ENCODE data around the gene MAP3K14. TPM values are rescaled to one million over a fixed set of nuclear protein-coding genes. Genes with fewer than 3 reads are reported as not detected.

The MAP3K14 gene
- polyA plus RNA-seq (2012; ENCODE audit: insufficient read depth, insufficient read length, low read depth): 5.5 TPM

DNA sequence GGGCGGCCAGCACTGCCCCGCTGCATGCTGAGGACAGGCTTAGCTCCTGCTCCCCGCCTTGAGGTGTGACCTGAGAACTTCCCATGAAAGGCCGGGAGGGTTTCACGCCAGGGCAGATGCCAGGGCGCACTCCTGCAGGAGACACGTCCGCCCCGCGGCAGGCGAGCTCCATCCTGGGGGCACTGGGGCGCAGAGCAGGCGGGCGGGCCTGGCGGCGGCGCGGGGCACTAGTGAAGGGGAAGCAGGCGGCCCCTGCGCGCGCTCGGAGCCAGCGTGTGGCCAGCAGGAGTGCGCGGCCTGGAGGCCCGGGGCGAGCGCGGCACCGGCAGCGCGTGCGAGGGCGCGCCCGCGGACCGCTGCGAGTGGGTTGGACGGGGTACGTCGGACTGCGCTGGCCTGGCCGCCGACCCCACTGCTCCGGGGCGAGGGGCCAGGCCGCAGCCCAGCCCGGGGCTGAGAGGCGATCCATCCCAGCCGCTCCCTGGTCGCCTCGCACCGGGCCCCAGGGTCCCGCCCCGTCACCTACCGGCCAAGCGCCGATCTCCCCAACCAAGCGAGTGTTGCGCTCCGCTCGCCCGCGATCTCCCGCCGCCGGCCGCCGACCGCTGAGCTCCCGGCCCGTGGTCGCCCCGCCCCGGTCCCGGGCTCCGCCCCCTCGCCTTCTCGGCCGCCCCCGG lies at the start of gene MAP3K14:
MAP3K14 (minus strand) TSS at position 587 of the 677 bp plus-strand sequence. CDS start 26,275 bp downstream, outside the sequence.
- H3K4me1 ChIP-seq: peaks cover 18% of the 10 kb centered on the region
- peak; percentile 81 for DNase-seq
- TF ChIP-seq CTCF (IDR thresholded peaks at IDR 0.05; ENCODE audit: low read depth, low read length): no peak
- H3K9me3 ChIP-seq: no peaks in the 10 kb centered on the region
- no peaks in the 10 kb centered on the region for H3K36me3 ChIP-seq
- no peaks in the 10 kb centered on the region for H3K27me3 ChIP-seq
- peak within 1 kb of the TSS; percentile 84 for H3K4me3 ChIP-seq (ENCODE audit: low read depth, low read length)

DNA sequence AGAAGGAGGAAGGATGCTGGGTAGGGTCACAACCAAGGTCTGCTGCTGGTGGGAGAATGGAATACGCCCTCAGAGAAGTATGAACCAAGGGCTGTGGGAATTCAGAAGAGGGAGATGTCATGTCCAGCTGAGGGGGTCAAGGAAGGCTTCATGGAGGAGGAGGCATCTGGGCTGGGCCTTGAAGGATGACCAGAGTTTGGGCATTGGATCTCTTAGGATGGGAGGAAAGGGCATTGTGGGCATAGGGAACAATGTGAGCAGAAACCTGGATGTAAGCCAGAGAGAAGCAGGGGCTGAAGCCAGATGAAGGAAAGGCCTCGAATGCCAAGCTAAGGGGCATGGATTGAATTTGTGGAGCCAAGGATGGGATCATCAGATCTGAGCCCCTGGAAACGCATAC lies 49.2 kb upstream of the MAP3K14 start:
- H3K4me3 ChIP-seq (ENCODE audit: low read depth, low read length): no peak overlapping the region
- H3K4me1 ChIP-seq: peaks cover 6% of the 10 kb centered on the region
- no peaks in the 10 kb centered on the region for H3K9me3 ChIP-seq
- no peak for DNase-seq
- no peaks in the 10 kb centered on the region for H3K36me3 ChIP-seq
- H3K27me3 ChIP-seq: no peaks in the 10 kb centered on the region
- no peak for TF ChIP-seq CTCF (IDR thresholded peaks at IDR 0.05; ENCODE audit: low read depth, low read length)

DNA sequence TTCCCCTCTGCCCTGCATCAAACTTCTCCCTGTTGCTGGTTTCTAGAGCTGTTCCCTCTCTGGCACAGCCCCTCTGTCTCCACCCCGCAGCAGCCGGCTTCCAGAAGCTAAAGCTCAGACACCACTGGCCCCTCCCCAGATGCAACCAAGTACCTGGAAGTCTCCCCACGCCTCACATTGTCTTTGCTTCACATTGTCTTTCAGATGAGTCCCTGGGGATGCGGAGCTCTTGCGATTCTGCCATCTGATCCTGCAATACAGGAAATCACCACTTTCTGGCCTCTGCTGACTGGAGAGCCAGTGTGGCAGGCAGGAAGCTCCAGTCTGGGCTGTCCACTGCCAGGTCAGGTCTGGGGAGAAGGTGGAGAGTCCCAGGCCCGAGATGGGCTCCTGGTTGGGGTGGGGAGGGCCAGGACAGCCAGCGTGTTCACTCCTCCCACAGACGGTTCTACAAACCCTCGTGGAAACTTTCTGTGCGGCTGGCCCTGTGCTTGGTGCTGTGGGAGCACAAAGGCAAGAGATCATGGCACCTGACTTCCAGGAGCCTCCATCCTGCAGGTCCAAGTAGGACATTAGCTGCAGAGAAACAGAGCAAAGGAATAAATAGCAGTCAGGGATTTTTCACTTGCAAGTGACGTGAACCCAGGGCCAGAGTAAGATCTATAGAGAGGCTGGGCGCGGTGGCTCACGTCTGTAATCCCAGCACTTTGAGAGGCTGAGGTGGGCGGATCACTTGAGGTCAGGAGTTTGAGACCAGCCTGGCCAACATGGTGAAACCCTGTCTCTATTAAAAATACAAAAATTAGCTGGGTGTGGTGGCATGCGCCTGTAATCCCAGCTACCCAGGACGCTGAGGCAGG lies 47.9 kb upstream of the MAP3K14 start:
- no peaks in the 10 kb centered on the region for H3K27me3 ChIP-seq
- no peaks in the 10 kb centered on the region for H3K9me3 ChIP-seq
- H3K4me1 ChIP-seq: peaks cover 6% of the 10 kb centered on the region
- peak; percentile 57 for DNase-seq
- peak; percentile 20; the same call in 1 of the 2 replicates for TF ChIP-seq CTCF (IDR thresholded peaks at IDR 0.05; ENCODE audit: low read depth, low read length)
- no peaks in the 10 kb centered on the region for H3K36me3 ChIP-seq
- no peak overlapping the region for H3K4me3 ChIP-seq (ENCODE audit: low read depth, low read length)

DNA sequence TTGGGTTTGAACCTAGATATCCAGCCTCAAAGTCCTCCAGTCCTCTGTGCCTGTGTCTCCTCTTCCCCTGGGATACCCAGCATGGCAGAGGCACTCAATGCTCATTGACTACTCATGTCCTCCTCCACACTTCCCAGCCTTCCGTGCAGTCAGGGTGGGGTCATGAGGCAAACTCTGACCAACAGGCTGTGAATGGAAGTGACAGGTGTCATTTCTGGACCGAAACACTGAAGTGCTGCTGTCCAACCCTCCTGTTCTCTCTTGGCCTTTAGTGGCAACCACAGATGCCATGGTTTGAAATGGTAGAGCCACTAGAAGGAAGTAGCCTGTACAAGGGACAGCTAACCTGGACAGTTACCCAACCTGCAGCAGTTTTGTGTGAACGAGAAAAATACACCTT lies 46.7 kb upstream of the MAP3K14 start:
- Histone ChIP-seq H3K9me3 (no peaks in the 10 kb centered on the region), H3K36me3 (no peaks in the 10 kb centered on the region), H3K4me3 (ENCODE audit: low read depth, low read length) (no peak overlapping the region), H3K27me3 (no peaks in the 10 kb centered on the region), H3K4me1 (peaks cover 6% of the 10 kb centered on the region)
- no peak for TF ChIP-seq CTCF (IDR thresholded peaks at IDR 0.05; ENCODE audit: low read depth, low read length)
- no peak for DNase-seq

DNA sequence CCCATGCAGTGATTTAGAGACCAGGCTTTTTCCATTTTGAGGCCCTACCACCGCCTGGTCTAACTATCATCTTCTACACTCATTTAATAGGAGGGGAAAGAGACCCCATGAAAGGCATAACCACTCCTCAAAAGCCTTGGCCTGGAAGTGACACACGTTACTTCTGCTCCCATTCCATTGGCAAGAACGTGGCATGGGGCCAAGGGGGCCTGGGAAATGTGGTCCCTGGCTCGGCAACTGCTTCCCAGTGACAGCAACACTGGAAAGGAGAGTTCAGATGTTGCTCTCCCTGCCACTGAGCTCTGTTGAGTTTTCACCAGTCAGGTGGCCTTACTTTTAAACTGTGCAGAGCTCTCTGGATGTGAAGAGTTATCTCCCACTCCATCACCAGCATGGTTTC lies 45.2 kb upstream of the MAP3K14 start:
- DNase-seq: peak; percentile 64
- no peak for TF ChIP-seq CTCF (IDR thresholded peaks at IDR 0.05; ENCODE audit: low read depth, low read length)

More for the DNA sequence above, 45.2 kb upstream of the MAP3K14 start:
- Histone ChIP-seq H3K4me3 (ENCODE audit: low read depth, low read length) (no peak overlapping the region), H3K4me1 (peaks cover 6% of the 10 kb centered on the region), H3K27me3 (peaks cover 3% of the 10 kb centered on the region; the same call in 1 of the 2 replicates), H3K9me3 (no peaks in the 10 kb centered on the region), H3K36me3 (no peaks in the 10 kb centered on the region)

Measured in BE2C (cell line).